ENCODE results near the gene ETAA1. TPM values are rescaled to one million over a fixed set of nuclear protein-coding genes. Genes with fewer than 3 reads are reported as not detected.

The ETAA1 gene
- total RNA-seq, 2 donors from 2014 or later, result 16.3 to 17.5 TPM

DNA sequence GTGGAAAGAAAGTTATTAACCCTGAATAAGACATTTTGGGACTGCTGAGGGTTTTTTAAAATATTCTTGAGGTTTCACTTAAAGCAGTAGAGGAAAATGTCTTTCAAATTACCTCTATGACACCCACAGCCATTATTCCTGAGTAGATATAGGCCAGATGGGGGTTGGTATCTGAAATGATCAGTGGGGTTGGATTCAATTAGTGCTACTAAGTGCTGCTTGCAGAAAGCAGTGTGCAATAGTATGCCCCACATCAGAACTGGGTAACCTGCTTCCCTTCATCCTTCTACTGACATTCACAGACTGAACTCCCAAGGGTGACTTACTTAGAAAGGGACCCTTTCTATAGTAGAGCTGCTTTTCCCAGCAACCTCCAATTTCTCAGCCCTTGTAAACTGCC is 7.3 kb upstream of the ETAA1 start:
- DNase-seq, result no peak
- Histone ChIP-seq H3K27ac (peak overlapping the region in 2 of 4 donors; percentile 8 to 19), H3K4me1 (peaks cover 17% of the 10 kb centered on the region), H3K36me3 (replicated peaks in 1 of 2; ENCODE audit: insufficient read depth in 1 of 2, low read depth in 2 of 2) (no peaks in the 10 kb centered on the region), H3K4me3 (no peak overlapping the region), H3K9me3 (no peaks in the 10 kb centered on the region), H3K27me3 (no peaks in the 10 kb centered on the region)
- intact Hi-C loops (cut with DNase I), result no loop called here
- ATAC-seq, result no peak
- TF ChIP-seq, protein P1, sequence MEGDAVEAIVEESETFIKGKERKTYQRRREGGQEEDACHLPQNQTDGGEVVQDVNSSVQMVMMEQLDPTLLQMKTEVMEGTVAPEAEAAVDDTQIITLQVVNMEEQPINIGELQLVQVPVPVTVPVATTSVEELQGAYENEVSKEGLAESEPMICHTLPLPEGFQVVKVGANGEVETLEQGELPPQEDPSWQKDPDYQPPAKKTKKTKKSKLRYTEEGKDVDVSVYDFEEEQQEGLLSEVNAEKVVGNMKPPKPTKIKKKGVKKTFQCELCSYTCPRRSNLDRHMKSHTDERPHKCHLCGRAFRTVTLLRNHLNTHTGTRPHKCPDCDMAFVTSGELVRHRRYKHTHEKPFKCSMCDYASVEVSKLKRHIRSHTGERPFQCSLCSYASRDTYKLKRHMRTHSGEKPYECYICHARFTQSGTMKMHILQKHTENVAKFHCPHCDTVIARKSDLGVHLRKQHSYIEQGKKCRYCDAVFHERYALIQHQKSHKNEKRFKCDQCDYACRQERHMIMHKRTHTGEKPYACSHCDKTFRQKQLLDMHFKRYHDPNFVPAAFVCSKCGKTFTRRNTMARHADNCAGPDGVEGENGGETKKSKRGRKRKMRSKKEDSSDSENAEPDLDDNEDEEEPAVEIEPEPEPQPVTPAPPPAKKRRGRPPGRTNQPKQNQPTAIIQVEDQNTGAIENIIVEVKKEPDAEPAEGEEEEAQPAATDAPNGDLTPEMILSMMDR (IDR thresholded peaks at IDR 0.05), result no peak
- no peak for TF ChIP-seq POLR2A (IDR thresholded peaks at IDR 0.05)

- Histone ChIP-seq H3K4me3 (no peak overlapping the region), H3K27ac (no peak overlapping the region), H3K9me3 (no peaks in the 10 kb centered on the region), H3K27me3 (no peaks in the 10 kb centered on the region), H3K36me3 (replicated peaks in 1 of 2; ENCODE audit: insufficient read depth in 1 of 2, low read depth in 2 of 2) (no peaks in the 10 kb centered on the region), H3K4me1 (peaks cover 19% of the 10 kb centered on the region)
- ATAC-seq (no peak), DNase-seq (no peak)
- TF ChIP-seq POLR2A (IDR thresholded peaks at IDR 0.05), result no peak
- TF ChIP-seq, protein P1 (IDR thresholded peaks at IDR 0.05), result no peak
- intact Hi-C loops (cut with DNase I), result no loop called here
These were observed 3.9 kb upstream of the ETAA1 start for GRCh38 chr2:67393237-67393636.

DNA sequence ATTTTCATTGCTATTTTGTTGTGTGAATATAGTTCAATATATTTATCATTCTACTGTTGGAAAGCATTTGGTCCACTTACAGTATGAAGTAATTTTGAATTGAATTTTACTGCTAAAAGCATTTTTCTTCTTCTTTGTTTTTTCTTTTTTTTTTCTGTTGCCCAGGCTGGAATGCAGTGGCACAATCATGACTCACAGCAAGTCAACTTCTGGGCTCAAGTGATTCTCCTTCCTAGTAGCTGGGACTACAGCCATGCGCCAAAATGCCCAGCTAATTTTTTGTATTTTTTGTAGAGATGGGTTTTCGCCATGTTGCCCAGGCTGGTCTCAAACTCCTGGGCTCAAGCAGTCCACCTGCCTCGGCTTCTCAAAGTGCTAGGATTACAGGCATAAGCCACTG is 2.4 kb upstream of the ETAA1 start:
- no peak for ATAC-seq

DNA sequence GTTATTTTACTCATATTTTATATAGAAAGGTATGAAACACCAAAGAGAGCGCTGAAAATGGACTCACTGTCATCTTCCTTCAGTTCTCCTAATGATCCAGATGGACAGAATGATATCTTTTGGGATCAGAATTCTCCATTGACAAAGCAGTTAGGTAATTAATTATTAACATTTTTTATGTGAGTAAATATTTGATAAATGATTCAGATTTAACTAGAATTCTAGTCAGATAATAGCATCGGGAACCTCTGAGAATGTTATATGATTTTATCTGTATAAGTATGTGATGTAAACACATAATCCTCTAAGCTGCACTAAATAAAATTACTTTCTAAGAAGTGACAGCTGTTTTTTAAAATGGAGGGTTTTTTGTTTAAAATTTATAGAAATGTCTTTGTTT is 2.0 kb downstream of the ETAA1 start:
- peaks cover 38% of the 10 kb centered on the region for H3K4me1 ChIP-seq
- no peak overlapping the region for H3K4me3 ChIP-seq
- TF ChIP-seq, protein P1 (IDR thresholded peaks at IDR 0.05), result no peak
- no peak for TF ChIP-seq POLR2A (IDR thresholded peaks at IDR 0.05)
- peaks cover 0 to 2% of the 10 kb centered on the region in 2 donors for H3K36me3 ChIP-seq (replicated peaks in 1 of 2; ENCODE audit: insufficient read depth in 1 of 2, low read depth in 2 of 2)
- H3K27ac ChIP-seq, result peak overlapping the region in 2 of 4 donors; percentile 96 to 97
- no peaks in the 10 kb centered on the region for H3K27me3 ChIP-seq
- DNase-seq (no peak), ATAC-seq (no peak)
- 37 to 38% methylated on average over 2 of the region's 2 CpGs for WGBS, 2 donors
- intact Hi-C loops (cut with DNase I), result no loop called here
- H3K9me3 ChIP-seq, result no peaks in the 10 kb centered on the region

More for the DNA sequence above, 2.4 kb upstream of the ETAA1 start:
- Histone ChIP-seq H3K4me1 (peaks cover 18% of the 10 kb centered on the region), H3K36me3 (replicated peaks in 1 of 2; ENCODE audit: insufficient read depth in 1 of 2, low read depth in 2 of 2) (no peaks in the 10 kb centered on the region), H3K4me3 (no peak overlapping the region), H3K27ac (no peak overlapping the region), H3K9me3 (no peaks in the 10 kb centered on the region), H3K27me3 (no peaks in the 10 kb centered on the region)
- TF ChIP-seq POLR2A (IDR thresholded peaks at IDR 0.05), result no peak
- TF ChIP-seq, protein P1 (IDR thresholded peaks at IDR 0.05), result no peak
- no peak for DNase-seq
- intact Hi-C loops (cut with DNase I), result no loop called here
- WGBS, 2 donors, result 90 to 93% methylated on average over 3 of the region's 3 CpGs

- Histone ChIP-seq H3K27me3 (no peaks in the 10 kb centered on the region), H3K9me3 (no peaks in the 10 kb centered on the region), H3K36me3 (replicated peaks in 1 of 2; ENCODE audit: insufficient read depth in 1 of 2, low read depth in 2 of 2) (peaks cover 0 to 2% of the 10 kb centered on the region in 2 donors), H3K4me1 (peaks cover 38% of the 10 kb centered on the region), H3K4me3 (no peak overlapping the region), H3K27ac (peak overlapping the region; percentile 10 to 72 (median 41))
- no peak for TF ChIP-seq POLR2A (IDR thresholded peaks at IDR 0.05)
- TF ChIP-seq, protein P1 (IDR thresholded peaks at IDR 0.05), result no peak
- no peak for DNase-seq
- WGBS, 2 donors, result 63 to 66% methylated on average over 3 of the region's 3 CpGs
- no peak for ATAC-seq
- intact Hi-C loops (cut with DNase I), result no loop called here
These were observed 2.8 kb downstream of the ETAA1 start for GRCh38 chr2:67399831-67400489.
